Smooth muscle cell (in vitro differentiated cells): Measurements from ENCODE around the gene GLI3. TPM values are rescaled to one million over a fixed set of nuclear protein-coding genes. Genes with fewer than 3 reads are reported as not detected.
"Not testable (repeated sequence)": the region's sequence is repeated elsewhere in the genome, so short reads cannot be mapped to it uniquely, and the experiment has no call there.

Source experiments
- DNase-seq: peaks from one replicate; lab custom pipeline; 2025; ENCODE audit not compliant: unreplicated experiment; lab: John Stamatoyannopoulos, UW
- H2AFZ ChIP-seq: fragments of 200-600 bp; sonication (generic); 2 replicates; pipeline ENCODE4 v1.6.0; 2016; ENCODE audit warnings: antibody characterized with exemption, low read depth, mild to moderate bottlenecking
- H3F3A ChIP-seq: fragments of 200-600 bp; sonication (generic); 2 replicates; pipeline ENCODE4 v1.6.0; 2017; ENCODE audit warnings: antibody characterized with exemption, low read depth
- H3K27ac ChIP-seq: fragments of 200-600 bp; sonication (generic); 2 replicates; pipeline ENCODE4 v1.5.1; 2016; ENCODE audit warnings: low read depth, mild to moderate bottlenecking
- H3K27me3 ChIP-seq: fragments of 200-600 bp; sonication (generic); 2 replicates; pipeline ENCODE4 v1.6.1; 2016; ENCODE audit warnings: low read depth, mild to moderate bottlenecking
- H3K36me3 ChIP-seq: fragments of 200-600 bp; sonication (generic); 2 replicates; pipeline ENCODE4 v1.5.1; 2016; ENCODE audit warnings: low read depth
- H3K4me1 ChIP-seq: fragments of 200-600 bp; sonication (generic); 2 replicates; pipeline ENCODE4 v1.5.1; 2016; ENCODE audit warnings: low read depth
- H3K4me2 ChIP-seq: fragments of 200-600 bp; sonication (generic); 2 replicates; pipeline ENCODE4 v1.6.0; 2016; ENCODE audit warnings: mild to moderate bottlenecking
- H3K4me3 ChIP-seq: fragments of 200-600 bp; sonication (generic); 2 replicates; pipeline ENCODE4 v1.5.1; 2016; ENCODE audit warnings: mild to moderate bottlenecking
- H3K79me2 ChIP-seq: fragments of 200-600 bp; sonication (generic); 2 replicates; pipeline ENCODE4 v1.6.0; 2016; ENCODE audit warnings: low read depth, mild to moderate bottlenecking
- H3K9ac ChIP-seq: fragments of 200-600 bp; sonication (generic); 2 replicates; pipeline ENCODE4 v1.6.0; 2016; ENCODE audit warnings: low read depth
- H3K9me3 ChIP-seq: fragments of 200-600 bp; sonication (generic); replicated peaks from 2 replicates; pipeline ENCODE4 v1.5.1; 2016; ENCODE audit warnings: low read depth
- H4K20me1 ChIP-seq: fragments of 200-600 bp; sonication (generic); 2 replicates; pipeline ENCODE4 v1.6.0; 2016; ENCODE audit warnings: low read depth
- CTCF ChIP-seq: fragments of 200-600 bp; sonication (generic); IDR thresholded peaks from 2 replicates; pipeline ENCODE4 v1.5.1; 2017; ENCODE audit warnings: borderline replicate concordance, mild to moderate bottlenecking, antibody characterized with exemption; ENCODE audit not compliant: insufficient read depth, poor library complexity, severe bottlenecking
- WGBS: methylation state at CpG from one replicate; pipeline ENCODE4 v1.1.7; 2016; ENCODE audit warnings: low lambda C conversion rate; 5-methylcytosine and 5-hydroxymethylcytosine counted together
- polyA plus RNA-seq: library from polyadenylated mRNA; unstranded; fragments of >200 nt; fragmentation: Nextera tagmentation; extraction: Ambion mirVana; gene quantifications from 2 replicates; pipeline ENCODE4 v1.2.1, GENCODE V29; 2016
- total RNA-seq: library from RNA; depleted of rRNA; stranded (reverse); fragments of >200 nt; gene quantifications from 2 replicates; pipeline ENCODE4 v1.2.3, GENCODE V29; 2014

The GLI3 gene
- total and polyA plus RNA-seq, 2 experiments from 2014 or later = 31.1 to 70.4 TPM

DNA sequence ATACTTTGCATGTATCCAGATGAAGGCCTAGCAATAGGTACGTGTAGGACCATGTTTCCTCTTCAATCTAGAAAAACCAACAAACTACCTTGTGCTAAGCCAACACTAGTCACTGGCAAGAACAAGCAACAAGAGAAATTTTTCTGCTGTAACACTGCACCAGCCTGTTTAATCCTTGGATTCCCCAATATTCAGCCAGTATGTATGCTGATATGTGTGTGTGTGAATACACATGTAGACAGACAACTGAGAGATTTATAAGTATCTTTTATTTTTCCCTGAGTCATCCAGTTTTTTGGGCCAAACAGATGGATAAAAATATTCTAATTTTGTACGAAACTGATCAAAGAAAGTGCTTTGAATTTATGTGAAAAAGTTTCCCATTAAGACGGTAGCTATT, 26.2 kb downstream of the GLI3 start:
- Histone ChIP-seq H2AFZ (no peak overlapping the region), H4K20me1 (peaks cover 100% of the 10 kb centered on the region), H3K9ac (no peak overlapping the region), H3K36me3 (peaks cover 8% of the 10 kb centered on the region), H3K27me3 (no peaks in the 10 kb centered on the region), H3K4me2 (peak overlapping the region; percentile 40), H3K9me3 (no peaks in the 10 kb centered on the region), H3K79me2 (peaks cover 93% of the 10 kb centered on the region), H3F3A (no peaks in the 10 kb centered on the region), H3K27ac (peak overlapping the region; percentile 59), H3K4me3 (no peak overlapping the region), H3K4me1 (peaks cover 52% of the 10 kb centered on the region)
- no peak for TF ChIP-seq CTCF
- no peak for DNase-seq
- 62% methylated on average over 3 of the region's 3 CpGs for WGBS

- Histone ChIP-seq H2AFZ (no peak overlapping the region), H3F3A (no peaks in the 10 kb centered on the region), H3K4me3 (no peak overlapping the region), H4K20me1 (peaks cover 100% of the 10 kb centered on the region), H3K9me3 (no peaks in the 10 kb centered on the region), H3K27me3 (no peaks in the 10 kb centered on the region), H3K27ac (peak overlapping the region; percentile 59), H3K79me2 (peaks cover 93% of the 10 kb centered on the region), H3K36me3 (peaks cover 8% of the 10 kb centered on the region), H3K4me2 (peak overlapping the region; percentile 40), H3K4me1 (peaks cover 51% of the 10 kb centered on the region), H3K9ac (no peak overlapping the region)
- no peak for DNase-seq
- no peak for TF ChIP-seq CTCF
- 69% methylated on average over 3 of the region's 3 CpGs for WGBS
These were observed 26.7 kb downstream of the GLI3 start for GRCh38 chr7:42210333-42210732.

DNA sequence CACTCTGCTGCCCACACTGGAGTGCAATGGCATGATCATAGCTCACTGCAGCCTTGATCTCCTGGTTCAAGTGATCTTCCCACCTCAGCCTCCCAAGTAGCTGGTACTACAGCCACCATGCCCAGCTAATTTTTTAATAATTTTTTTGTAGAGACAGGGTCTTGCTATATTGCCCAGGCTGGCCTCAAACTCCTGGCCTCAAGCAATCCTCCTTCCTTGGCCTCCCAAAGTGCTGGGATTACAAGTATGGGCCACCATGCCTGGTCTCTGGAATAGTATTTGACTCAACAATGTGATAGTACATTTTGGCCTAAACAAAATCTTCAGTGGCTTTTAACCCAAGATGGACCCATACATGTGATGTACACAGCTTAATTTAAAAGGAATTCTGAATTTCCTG, 27.9 kb downstream of the GLI3 start:
- not testable (repeated sequence) for H2AFZ ChIP-seq, H3K9ac ChIP-seq

GRCh38 chr7:42208572-42208971, 28.4 kb downstream of the GLI3 start:
- Histone ChIP-seq H3K4me1 (peaks cover 35% of the 10 kb centered on the region), H3K79me2 (peaks cover 95% of the 10 kb centered on the region), H3K36me3 (peaks cover 8% of the 10 kb centered on the region), H2AFZ (no peak overlapping the region), H3K9me3 (no peaks in the 10 kb centered on the region), H3K9ac (no peak overlapping the region), H3F3A (no peaks in the 10 kb centered on the region), H3K4me3 (no peak overlapping the region), H4K20me1 (peaks cover 100% of the 10 kb centered on the region), H3K27me3 (no peaks in the 10 kb centered on the region), H3K4me2 (no peak overlapping the region), H3K27ac (no peak overlapping the region)
- TF ChIP-seq CTCF = no peak
- DNase-seq = no peak

More for the DNA sequence above, 27.9 kb downstream of the GLI3 start:
- H3K4me2 ChIP-seq, H3K4me3 ChIP-seq, H3K27me3 ChIP-seq, H3K36me3 ChIP-seq, H3F3A ChIP-seq, H3K9me3 ChIP-seq, H3K27ac ChIP-seq, DNase-seq: not testable (repeated sequence)
- Histone ChIP-seq H3K4me1 (peaks cover 39% of the 10 kb centered on the region), H4K20me1 (peaks cover 100% of the 10 kb centered on the region), H3K79me2 (peaks cover 95% of the 10 kb centered on the region)
